GDM1 (cell line): Measurements from ENCODE around the gene SAGE1.
"Not testable (repeated sequence)": the region's sequence is repeated elsewhere in the genome, so short reads cannot be mapped to it uniquely, and the experiment has no call there.

Experiments
- DNase-seq: peaks from one replicate; lab custom pipeline; 2025; lab: John Stamatoyannopoulos, UW

Gene SAGE1, protein sequence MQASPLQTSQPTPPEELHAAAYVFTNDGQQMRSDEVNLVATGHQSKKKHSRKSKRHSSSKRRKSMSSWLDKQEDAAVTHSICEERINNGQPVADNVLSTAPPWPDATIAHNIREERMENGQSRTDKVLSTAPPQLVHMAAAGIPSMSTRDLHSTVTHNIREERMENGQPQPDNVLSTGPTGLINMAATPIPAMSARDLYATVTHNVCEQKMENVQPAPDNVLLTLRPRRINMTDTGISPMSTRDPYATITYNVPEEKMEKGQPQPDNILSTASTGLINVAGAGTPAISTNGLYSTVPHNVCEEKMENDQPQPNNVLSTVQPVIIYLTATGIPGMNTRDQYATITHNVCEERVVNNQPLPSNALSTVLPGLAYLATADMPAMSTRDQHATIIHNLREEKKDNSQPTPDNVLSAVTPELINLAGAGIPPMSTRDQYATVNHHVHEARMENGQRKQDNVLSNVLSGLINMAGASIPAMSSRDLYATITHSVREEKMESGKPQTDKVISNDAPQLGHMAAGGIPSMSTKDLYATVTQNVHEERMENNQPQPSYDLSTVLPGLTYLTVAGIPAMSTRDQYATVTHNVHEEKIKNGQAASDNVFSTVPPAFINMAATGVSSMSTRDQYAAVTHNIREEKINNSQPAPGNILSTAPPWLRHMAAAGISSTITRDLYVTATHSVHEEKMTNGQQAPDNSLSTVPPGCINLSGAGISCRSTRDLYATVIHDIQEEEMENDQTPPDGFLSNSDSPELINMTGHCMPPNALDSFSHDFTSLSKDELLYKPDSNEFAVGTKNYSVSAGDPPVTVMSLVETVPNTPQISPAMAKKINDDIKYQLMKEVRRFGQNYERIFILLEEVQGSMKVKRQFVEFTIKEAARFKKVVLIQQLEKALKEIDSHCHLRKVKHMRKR

DNA sequence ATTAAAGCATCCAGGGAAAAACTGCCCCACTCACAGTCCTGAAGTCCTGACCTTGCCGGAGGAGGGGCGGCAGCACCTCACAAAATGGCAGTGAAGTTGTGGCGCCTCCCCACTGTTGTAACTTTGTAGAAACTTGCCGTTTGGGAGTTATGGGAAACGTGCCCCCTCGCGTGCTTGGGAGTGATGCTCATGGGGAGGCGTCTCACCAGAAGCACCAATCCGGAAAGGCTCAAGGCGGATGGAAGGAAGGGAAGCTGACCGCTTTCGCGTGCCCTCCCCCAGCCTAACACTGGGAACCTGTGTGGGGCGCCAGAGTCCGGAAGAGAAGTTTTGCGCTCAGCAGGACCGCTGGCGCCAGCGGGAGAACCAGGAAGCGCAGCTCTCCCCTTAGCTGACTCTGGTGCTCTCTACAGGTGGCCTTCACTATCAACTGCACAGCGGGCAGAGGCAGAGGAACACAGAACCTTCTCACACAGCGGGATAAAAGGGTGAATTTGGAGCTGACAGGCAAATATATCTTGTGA is at the start of gene SAGE1, which contains the start of gene CT45A10:
Gene SAGE1 (plus strand): TSS at position 423 of the 524 bp plus-strand sequence. CDS start 2,527 bp downstream, outside the sequence.
Gene CT45A10 (minus strand): TSS at position 151 of the 524 bp plus-strand sequence. CDS start 8,100 bp downstream, outside the sequence.
- DNase-seq: no peak

DNA sequence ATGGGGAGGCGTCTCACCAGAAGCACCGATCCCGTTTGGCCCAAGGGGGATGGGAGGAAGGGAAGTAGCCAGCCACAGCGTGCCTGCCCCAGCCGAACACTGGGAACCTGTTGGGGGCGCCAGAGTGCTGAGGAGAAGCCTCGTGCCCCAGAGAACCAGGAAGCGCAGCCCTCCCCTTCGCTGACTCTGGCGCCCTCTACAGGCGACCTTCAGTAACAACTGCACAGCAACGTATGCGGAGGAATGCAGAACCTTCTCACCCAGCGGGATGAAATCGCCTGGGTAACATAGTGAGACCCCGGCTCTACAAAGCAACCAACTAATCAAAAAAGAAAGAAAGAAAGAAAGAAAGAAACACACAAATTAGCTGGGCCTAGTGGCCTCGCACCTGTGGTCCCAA is 39.1 kb upstream of the SAGE1 start, which contains the start of gene CT45A8:
Gene CT45A8 (minus strand): TSS at position 101 of the 400 bp plus-strand sequence. CDS start 3,755 bp downstream, outside the sequence.
- not testable (repeated sequence) for DNase-seq

DNA sequence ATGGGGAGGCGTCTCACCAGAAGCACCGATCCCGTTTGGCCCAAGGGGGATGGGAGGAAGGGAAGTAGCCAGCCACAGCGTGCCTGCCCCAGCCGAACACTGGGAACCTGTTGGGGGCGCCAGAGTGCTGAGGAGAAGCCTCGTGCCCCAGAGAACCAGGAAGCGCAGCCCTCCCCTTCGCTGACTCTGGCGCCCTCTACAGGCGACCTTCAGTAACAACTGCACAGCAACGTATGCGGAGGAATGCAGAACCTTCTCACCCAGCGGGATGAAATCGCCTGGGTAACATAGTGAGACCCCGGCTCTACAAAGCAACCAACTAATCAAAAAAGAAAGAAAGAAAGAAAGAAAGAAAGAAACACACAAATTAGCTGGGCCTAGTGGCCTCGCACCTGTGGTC is 21.8 kb upstream of the SAGE1 start, which contains the start of gene CT45A9:
Gene CT45A9 (minus strand): TSS at position 101 of the 400 bp plus-strand sequence. CDS start 3,751 bp downstream, outside the sequence.
- not testable (repeated sequence) for DNase-seq

DNA sequence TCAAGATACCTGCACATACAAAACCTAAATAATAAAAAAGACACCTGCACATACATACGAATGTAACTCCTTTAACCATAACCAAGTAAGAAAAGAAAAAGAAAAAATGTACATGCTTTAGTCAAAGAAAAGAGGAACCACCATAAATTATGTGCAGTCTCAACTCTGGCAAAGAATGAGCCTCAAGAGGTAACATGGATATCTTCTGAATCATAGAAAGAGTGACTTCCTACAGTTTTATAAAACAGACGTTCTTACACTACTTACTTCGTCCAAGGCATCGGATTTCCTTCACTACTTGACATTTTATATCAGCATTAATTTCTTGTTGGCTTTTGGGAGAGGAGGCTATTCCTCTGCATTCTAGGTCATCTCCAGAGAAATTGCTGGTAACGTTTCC is 10.8 kb upstream of the SAGE1 start:
- not testable (repeated sequence) for DNase-seq

DNA sequence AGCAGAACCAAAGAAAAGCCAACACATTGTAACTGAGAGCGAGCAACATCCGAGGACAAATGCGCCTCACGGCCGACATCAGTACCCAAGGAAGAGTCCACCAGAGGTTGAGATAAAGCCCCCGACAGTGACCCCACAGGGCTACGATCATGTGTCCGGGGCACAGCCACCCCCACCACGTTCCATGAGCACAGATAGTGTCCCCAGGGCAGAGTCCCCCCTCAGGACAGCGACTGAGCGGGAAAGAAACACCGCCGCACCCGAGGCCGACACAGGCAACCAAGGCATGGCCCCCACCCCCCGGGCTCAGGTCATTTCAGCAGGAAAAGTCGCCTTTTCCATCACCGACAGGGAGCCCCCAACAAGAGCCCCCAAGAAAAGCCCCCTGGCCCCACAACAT is 5.3 kb upstream of the SAGE1 start:
- DNase-seq: not testable (repeated sequence)

DNA sequence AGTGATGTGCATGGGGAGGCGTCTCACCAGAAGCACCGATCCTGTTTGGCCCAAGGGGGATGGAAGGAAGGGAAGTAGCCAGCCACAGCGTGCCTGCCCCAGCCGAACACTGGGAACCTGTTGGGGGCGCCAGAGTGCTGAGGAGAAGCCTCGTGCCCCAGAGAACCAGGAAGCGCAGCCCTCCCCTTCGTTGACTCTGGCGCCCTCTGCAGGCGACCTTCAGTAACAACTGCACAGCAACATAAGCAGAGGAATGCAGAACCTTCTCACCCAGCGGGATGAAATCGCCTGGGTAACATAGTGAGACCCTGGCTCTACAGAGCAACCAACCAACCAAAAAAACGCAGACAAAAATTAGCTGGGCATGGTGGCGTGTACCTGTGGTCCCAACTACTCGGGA is 4.5 kb upstream of the SAGE1 start:
- peak; percentile 79 for DNase-seq

DNA sequence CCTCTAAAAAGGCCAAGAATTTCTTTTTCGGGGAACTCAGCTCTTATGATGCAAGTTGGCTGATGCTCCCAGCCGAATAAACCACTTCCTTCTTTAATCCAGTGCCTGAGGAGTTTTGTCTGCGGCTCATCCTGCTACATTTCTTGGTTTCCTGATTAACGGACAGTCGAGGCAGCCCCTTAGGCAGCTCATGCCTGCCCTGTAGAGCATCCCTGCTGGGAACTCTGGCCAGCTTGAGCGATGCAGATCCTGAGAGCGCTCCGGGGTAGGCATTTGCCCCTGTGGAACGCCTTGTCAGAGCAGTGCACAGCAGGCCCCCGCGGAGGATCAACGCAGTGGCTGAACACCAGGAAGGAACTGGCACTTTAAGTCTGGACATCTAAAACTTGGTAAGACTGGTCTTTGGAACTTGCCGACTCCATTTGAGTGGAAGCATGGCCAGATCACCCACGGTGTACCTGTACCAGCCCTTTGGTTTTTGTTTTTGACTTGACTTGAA is 3.4 kb upstream of the SAGE1 start:
- DNase-seq: peak; percentile 25

DNA sequence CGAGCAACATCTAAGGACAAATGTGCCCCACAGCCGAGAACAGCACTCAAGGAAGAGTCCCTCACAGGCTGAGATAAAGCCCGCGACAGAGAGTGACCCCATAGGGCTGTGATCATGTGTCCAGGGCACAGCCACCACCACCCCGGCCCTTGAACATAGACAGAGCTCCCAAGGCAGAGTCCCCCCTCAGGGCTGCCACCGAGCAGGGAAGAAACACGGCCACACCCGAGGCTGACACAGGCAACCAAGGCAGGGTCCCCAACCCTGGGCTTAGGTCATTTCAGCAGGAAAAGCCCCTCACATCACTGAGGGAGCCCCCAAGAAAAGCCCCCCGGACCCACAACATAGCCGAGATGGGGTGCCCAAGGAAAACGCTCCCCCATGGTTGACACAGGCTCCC is 735 bp upstream of the SAGE1 start:
- no peak for DNase-seq

DNA sequence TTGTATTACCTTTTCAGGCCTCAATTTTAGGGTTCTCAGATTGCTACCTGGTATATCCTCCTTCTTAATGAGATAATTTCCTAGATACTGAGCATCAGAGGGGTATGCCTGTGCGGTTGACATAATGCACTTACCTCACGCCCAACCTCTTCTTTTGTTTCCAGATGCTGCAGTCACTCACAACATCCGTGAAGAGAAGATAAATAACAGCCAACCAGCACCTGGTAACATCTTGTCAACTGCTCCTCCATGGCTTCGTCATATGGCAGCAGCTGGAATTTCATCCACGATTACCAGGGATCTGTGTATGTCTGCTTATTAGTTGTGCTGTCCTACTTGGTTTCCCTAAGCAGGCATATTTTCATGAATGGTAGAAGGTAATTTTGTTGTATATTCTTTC is 16.7 kb downstream of the SAGE1 start:
- no peak for DNase-seq

DNA sequence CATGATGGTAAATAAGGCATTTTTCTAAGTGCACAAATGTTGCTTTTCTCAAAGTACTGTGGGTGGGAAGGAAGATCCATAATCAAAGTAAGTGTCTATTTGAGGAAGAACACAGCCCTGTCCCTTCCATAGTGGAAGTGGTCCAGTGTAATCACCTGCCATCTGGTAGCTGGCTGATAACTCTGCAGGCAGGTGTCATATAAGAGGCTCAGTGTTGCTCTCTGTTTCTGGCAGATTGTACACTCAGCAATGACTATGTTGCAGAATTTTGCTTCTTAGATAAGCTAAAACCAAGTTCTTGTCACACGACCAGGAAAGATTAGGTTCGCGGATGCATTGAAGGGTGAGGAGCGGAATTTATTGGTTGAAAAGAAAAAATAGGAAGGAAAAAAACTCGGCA is 20.9 kb downstream of the SAGE1 start:
- no peak for DNase-seq

DNA sequence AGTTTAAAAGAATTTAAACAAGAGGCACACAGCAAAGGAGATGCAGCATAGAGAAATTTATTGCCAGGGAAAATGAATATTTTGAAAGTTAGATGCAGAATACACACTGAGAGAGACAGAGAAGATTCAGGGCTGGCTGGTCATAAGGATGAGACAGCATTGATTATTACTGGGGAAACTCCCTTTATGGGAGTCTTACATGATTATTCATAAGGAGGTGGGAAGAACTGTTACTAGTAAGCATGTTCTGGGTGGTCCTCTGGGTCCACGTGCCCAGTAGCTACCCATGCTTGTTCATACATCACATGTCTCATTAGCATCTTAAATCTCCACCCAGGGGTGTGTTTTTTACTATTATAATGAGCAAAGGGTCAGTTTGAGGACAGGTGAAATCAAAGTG is 27.0 kb downstream of the SAGE1 start:
- not testable (repeated sequence) for DNase-seq

DNA sequence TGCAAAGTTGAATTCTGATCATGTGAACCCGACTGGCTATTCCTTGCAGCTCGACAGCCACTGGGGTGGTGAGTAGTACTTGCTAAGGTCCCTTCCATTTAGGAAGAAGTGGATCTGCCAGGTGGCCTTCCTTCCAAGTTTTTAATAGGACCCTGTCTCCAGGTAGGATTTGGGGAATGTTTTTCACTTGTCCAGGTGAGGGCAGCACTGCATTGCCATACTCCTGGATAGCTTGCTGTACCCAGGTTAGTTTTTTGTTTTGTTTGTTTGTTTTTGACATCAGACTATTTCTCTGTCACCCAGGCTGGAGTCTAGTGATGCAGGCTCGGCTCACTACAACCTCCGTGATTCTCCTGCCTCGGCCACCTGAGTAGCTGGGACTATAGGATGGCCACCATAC is 29.8 kb downstream of the SAGE1 start:
- DNase-seq: no peak

DNA sequence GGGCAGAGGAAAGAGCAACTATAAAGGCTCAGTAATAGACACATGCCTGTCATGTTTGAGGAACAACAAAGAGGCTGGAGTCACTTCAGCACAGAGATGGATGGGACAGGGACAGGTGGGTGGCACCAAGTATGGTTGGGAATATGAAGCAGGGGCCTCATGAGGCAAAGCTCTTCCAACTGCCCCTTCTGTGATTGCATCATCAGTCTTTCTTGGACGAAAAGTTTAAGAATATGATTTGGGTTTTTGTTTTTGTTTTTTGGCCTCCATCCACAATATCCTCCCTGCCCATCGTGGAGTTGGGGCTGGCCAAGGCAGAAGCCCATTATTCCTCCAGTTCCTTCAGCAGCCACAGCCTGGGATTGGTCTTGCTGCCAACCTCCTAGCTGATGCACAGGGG is 34.4 kb downstream of the SAGE1 start:
- DNase-seq: no peak

DNA sequence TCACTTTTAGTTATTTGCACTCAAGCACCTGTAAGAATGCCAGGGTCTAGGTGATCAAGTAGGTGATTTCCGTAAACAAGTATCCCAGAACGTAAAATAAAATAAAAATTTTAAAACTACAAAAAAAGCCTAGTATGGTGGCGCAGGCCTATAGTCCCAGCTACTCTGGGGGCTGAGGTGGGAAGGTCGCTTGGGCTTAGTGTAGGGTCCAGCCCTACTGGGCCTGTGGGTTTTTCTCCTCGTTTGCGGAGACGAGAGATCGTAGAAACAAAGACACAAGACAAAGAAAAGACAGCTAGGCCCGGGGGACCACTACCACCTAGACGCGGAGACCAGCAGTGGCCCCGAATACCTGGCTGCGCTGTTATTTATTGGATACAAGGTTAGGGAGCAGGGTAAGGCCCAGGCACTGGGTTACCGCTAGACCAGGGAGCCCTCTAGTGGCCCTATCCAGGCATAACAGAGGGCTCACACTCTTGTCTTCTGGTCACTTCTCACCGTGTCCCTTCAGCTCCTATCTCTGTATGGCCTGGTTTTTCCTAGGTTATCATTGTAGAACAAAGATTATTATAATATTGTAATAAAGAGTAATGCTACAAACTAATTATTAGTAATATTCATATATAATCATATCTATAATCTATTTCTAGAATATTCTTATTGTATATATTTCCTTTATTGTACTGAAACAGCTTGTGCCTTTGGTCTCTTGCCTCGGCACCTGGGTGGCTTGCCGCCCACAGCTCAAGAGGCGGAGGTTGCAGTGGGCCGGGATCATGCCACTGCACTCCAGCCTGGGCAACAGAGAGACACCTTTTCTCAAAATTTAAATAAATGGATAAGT is 38.4 kb downstream of the SAGE1 start:
- peak; percentile 23 for DNase-seq

DNA sequence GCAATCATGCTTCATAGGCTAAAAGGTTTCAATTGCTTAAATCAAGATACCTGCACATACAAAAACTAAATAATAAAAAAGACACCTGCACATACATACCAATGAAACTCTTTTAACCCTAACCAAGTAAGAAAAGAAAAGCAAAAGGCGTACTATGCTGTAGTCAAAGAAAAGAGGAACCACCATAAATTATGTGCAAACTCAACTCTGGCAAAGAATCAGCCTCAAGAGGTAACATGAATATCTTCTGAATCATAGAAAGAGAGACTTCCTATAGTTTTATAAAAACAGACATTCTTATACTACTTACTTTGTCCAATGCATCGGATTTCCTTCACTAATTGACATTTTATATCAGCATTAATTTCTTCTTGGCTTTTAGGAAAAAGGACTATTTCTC is 51.0 kb downstream of the SAGE1 start:
- no peak for DNase-seq

DNA sequence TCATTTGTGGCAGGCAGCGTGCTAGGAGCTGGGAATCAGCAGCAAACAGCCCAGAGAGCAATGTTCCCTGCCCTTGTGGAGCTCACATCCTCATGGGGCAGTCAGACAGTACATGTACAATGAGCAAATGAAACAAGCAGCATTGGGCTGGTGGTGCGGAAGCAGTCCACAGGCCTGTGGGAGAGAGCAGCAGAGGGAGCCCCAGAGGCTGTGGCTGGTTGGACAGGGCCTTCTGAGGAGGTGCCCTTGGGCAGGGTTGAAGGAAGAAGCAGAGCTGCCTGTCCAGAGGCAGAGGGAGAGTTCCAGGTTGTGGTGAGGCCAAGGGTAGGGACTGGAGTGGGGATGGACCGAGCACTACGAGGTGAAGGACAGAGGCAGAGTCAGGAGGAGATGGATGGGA is 57.8 kb downstream of the SAGE1 start:
- DNase-seq: no peak
